ENCODE data around the gene MSI2.

Gene MSI2

GRCh38 chr17:57518587-57519581 lies 262.6 kb downstream of the MSI2 start:
- DNase-seq (ENCODE audit: low read depth) = no peak
- H3K4me3 ChIP-seq (ENCODE audit: control insufficient read depth, low read depth, low read length) = no peak overlapping the region
- TF ChIP-seq CTCF (IDR thresholded peaks at IDR 0.05; ENCODE audit: control insufficient read depth, insufficient read depth, low read depth, low read length, missing control alignments) = no peak

GRCh38 chr17:57519800-57520199 lies 263.5 kb downstream of the MSI2 start:
- H3K4me3 ChIP-seq (ENCODE audit: control insufficient read depth, low read depth, low read length) = no peak overlapping the region
- TF ChIP-seq CTCF (IDR thresholded peaks at IDR 0.05; ENCODE audit: control insufficient read depth, insufficient read depth, low read depth, low read length, missing control alignments) = no peak
- DNase-seq (ENCODE audit: low read depth) = no peak

DNA sequence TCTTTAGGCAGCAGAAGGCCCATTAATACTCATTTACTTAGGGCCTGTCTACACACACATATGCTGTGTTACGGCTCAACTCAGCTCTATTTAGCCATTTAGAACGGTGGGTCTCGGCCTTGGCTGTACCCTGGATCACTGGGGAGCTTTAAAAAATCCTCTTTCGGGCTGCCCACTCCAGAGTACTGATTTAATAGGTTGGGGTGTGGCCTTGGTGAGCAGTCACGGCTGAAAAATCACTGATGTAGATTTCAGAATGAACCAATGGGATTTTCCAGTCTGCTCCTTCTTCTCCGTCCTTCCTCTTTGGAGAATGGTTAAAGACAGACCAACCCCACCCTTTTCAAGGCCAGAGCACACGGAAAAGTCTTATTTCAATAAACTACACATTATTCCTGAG lies 265.3 kb downstream of the MSI2 start:
- TF ChIP-seq CTCF (IDR thresholded peaks at IDR 0.05; ENCODE audit: control insufficient read depth, insufficient read depth, low read depth, low read length, missing control alignments) = no peak
- H3K4me3 ChIP-seq (ENCODE audit: control insufficient read depth, low read depth, low read length) = no peak overlapping the region
- no peak for DNase-seq (ENCODE audit: low read depth)

DNA sequence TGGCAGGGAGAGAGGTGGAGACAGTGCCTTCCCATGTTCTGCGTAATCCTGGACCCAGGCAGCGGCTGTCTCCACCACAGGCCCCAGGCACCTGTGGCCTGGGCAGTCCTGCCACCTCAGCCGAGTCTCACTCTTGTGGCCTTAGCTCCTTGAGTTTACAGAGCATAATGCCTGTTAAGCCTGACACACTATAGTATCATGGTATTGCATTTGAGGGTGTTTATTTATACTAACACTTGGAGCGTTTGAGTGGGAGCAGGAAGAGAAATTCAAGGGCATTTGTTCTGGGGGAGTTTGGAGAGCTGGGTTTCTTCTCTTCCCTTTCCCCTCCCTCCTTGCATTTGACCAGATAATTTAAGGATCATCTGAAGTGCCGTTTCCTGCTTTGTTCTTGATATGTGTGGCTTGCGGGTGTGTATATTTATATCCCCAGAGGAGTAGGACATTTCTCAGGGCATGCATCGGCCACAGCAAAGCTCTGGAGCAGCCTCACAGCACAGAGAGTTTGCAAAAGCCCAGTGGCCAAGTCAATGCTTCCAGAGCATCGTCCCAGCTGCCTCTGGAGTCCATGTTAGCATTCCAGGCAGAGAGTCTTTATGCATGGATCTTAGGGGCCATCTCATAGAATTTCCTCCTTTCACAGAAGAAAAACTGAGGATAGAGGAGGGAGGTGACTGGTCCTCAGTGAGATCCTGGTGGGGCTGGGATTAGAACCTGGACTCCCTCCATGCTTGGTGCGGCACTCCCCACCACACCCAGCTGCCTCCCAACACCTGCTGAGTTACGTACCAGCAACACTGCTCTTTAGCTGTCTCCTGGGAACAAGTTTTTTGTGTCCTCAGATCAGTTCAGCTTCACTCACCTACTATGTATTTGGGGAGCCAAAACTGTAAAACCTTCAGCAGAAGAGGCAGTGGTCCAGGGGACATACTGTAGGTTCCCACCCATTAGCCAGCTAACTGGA lies 266.0 kb downstream of the MSI2 start:
- H3K4me3 ChIP-seq (ENCODE audit: control insufficient read depth, low read depth, low read length) = no peak overlapping the region
- TF ChIP-seq CTCF (IDR thresholded peaks at IDR 0.05; ENCODE audit: control insufficient read depth, insufficient read depth, low read depth, low read length, missing control alignments) = no peak
- no peak for DNase-seq (ENCODE audit: low read depth)

- no peak overlapping the region for H3K4me3 ChIP-seq (ENCODE audit: control insufficient read depth, low read depth, low read length)
- no peak for DNase-seq (ENCODE audit: low read depth)
- TF ChIP-seq CTCF (IDR thresholded peaks at IDR 0.05; ENCODE audit: control insufficient read depth, insufficient read depth, low read depth, low read length, missing control alignments) = no peak
Observed at GRCh38 chr17:57523926-57524632, 267.8 kb downstream of the MSI2 start.

Data from AG09309 (cell line).